Measurements from ENCODE around the gene AFG3L2. TPM values are rescaled to one million over a fixed set of nuclear protein-coding genes. Genes with fewer than 3 reads are reported as not detected.
A peak's percentile ranks its signal among the peaks of the same experiment; 100 is the strongest.

AFG3L2 gene
- total and polyA plus RNA-seq, 12 donors: 15.6 to 89.8 (median 47.4) TPM

GRCh38 chr18:12328179-12328823, 48.7 kb downstream of the AFG3L2 start:
- no peaks in the 10 kb centered on the region for H3K9me3 ChIP-seq (replicated peaks in 1 of 3)
- no peak overlapping the region for H3K4me3 ChIP-seq
- WGBS, 4 donors: 94 to 98% (median 97%) methylated on average over 4 of the region's 4 CpGs
- intact Hi-C loops (cut with DNase I): no loop called here
- H3K27me3 ChIP-seq: no peaks in the 10 kb centered on the region
- TF ChIP-seq POLR2A (IDR thresholded peaks at IDR 0.05): no peak
- TF ChIP-seq, protein P1, sequence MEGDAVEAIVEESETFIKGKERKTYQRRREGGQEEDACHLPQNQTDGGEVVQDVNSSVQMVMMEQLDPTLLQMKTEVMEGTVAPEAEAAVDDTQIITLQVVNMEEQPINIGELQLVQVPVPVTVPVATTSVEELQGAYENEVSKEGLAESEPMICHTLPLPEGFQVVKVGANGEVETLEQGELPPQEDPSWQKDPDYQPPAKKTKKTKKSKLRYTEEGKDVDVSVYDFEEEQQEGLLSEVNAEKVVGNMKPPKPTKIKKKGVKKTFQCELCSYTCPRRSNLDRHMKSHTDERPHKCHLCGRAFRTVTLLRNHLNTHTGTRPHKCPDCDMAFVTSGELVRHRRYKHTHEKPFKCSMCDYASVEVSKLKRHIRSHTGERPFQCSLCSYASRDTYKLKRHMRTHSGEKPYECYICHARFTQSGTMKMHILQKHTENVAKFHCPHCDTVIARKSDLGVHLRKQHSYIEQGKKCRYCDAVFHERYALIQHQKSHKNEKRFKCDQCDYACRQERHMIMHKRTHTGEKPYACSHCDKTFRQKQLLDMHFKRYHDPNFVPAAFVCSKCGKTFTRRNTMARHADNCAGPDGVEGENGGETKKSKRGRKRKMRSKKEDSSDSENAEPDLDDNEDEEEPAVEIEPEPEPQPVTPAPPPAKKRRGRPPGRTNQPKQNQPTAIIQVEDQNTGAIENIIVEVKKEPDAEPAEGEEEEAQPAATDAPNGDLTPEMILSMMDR (IDR thresholded peaks at IDR 0.05): peak in 1 of 6 experiments; percentile 8
- DNase-seq: no peak
- H3K4me1 ChIP-seq (replicated peaks in 1 of 2): no peaks in the 10 kb centered on the region
- peaks cover 0 to 55% of the 10 kb centered on the region in 2 donors for H3K36me3 ChIP-seq (replicated peaks in 1 of 2)
- H3K27ac ChIP-seq: no peak overlapping the region

DNA sequence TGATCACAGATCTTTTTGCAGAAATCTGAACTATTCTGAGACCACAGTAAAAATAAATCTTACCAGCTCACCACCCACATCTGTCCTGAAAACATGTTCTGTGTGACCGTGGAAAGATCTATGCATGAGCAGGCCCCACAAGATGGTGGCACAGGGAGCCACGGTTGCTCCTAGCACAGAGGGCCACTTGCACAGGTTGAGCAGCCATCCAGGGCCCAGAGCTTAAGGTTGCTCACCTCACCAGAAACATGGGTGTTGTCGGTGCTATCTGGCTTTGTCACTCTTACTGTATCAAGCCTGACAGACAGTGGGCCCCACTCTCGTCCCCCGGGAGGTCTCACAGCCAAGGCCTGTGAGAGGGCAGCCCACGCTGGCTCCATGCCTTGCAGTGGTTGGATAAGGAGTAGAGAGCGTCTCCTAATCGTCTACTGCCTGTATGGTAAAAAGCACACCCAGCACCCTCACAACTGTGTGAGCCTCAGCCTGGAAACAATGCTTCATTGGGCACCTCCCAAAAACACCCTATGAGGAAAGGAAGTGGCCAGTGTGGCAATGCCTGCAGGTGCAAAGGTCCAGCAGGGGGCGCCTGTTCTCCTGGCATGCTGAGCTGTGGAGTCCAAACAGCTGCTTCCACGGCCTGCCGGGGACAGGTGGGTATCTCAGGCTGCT, 49.4 kb downstream of the AFG3L2 start:
- H3K9me3 ChIP-seq (replicated peaks in 1 of 3): no peaks in the 10 kb centered on the region
- intact Hi-C loops (cut with DNase I): no loop called here
- H3K4me3 ChIP-seq: no peak overlapping the region
- TF ChIP-seq POLR2A (IDR thresholded peaks at IDR 0.05): no peak
- TF ChIP-seq, protein P1 (IDR thresholded peaks at IDR 0.05): peak; percentile 48 to 71 (median 66)
- DNase-seq: peak; percentile 55 to 86 (median 79)
- H3K27ac ChIP-seq: no peak overlapping the region
- no peaks in the 10 kb centered on the region for H3K27me3 ChIP-seq
- WGBS, 4 donors: 64 to 73% (median 70%) methylated on average over 9 to 11 of the region's 11 CpGs
- H3K36me3 ChIP-seq (replicated peaks in 1 of 2): peaks cover 0 to 55% of the 10 kb centered on the region in 2 donors
- H3K4me1 ChIP-seq (replicated peaks in 1 of 2): no peaks in the 10 kb centered on the region

GRCh38 chr18:12326711-12327460, 50.1 kb downstream of the AFG3L2 start:
- intact Hi-C loops (cut with DNase I): no loop called here
- Histone ChIP-seq H3K4me1 (replicated peaks in 1 of 2) (no peaks in the 10 kb centered on the region), H3K9me3 (replicated peaks in 1 of 3) (no peaks in the 10 kb centered on the region), H3K27me3 (no peaks in the 10 kb centered on the region), H3K4me3 (no peak overlapping the region), H3K27ac (no peak overlapping the region), H3K36me3 (replicated peaks in 1 of 2) (peaks cover 0 to 55% of the 10 kb centered on the region in 2 donors)
- no peak for TF ChIP-seq POLR2A (IDR thresholded peaks at IDR 0.05)
- TF ChIP-seq, protein P1 (IDR thresholded peaks at IDR 0.05): no peak
- WGBS, 4 donors: 92 to 95% (median 94%) methylated on average over 8 to 12 of the region's 12 CpGs
- DNase-seq: peak in 1 of 7 donors; percentile 41

- H3K4me3 ChIP-seq: no peak overlapping the region
- DNase-seq: peak in 2 of 7 donors; percentile 21 to 50
- intact Hi-C loops (cut with DNase I): no loop called here
- no peaks in the 10 kb centered on the region for H3K27me3 ChIP-seq
- H3K36me3 ChIP-seq (replicated peaks in 1 of 2): peaks cover 0 to 55% of the 10 kb centered on the region in 2 donors
- H3K4me1 ChIP-seq (replicated peaks in 1 of 2): no peaks in the 10 kb centered on the region
- 97 to 99% (median 98%) methylated on average over 21 to 29 of the region's 29 CpGs for WGBS, 4 donors
- H3K9me3 ChIP-seq (replicated peaks in 1 of 3): no peaks in the 10 kb centered on the region
- TF ChIP-seq POLR2A (IDR thresholded peaks at IDR 0.05): no peak
- TF ChIP-seq, protein P1 (IDR thresholded peaks at IDR 0.05): no peak
- no peak overlapping the region for H3K27ac ChIP-seq
These were observed 51.2 kb downstream of the AFG3L2 start for GRCh38 chr18:12325726-12326245.

Measured in adrenal gland (tissue), 12 donors.